Stimulated activated CD4-positive, alpha-beta T cell treated with anti-CD3 and anti-CD28 coated beads, Interleukin-2, amount 100 ng/mL, for 4 hours (primary cell): ENCODE data around the gene FAM3D.
"Not testable (repeated sequence)": the region's sequence is repeated elsewhere in the genome, so short reads cannot be mapped to it uniquely, and the experiment has no call there.

Source experiments
- DNase-seq: peaks from one replicate; pipeline ENCODE4 v3.0.0-alpha.2; 2020; ENCODE audit warnings: low read depth

The FAM3D gene

GRCh38 chr3:58683001-58683458 lies 16.5 kb upstream of the FAM3D start:
- no peak for DNase-seq

DNA sequence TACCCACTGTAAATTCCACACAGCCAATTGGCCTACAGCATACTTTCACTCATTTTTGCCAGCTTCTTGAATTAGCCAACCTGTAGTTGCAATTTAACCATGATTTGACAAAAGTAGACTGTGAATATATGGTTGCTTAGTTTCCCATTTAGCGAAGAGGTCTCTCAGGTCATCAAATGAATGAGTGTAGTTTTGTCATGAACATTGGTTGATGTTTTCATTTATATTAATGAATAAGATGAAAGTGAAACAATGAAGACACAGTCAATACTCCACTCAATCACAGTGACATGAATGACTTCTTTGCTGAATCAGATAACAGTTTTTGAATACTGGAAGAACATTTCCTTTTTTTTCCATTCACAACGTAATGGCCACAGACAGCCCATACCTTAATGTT lies 15.3 kb upstream of the FAM3D start:
- DNase-seq: no peak

- DNase-seq: no peak
Observed at GRCh38 chr3:58680879-58681525, 14.4 kb upstream of the FAM3D start.

GRCh38 chr3:58679974-58680666 lies 13.5 kb upstream of the FAM3D start:
- DNase-seq: no peak

- DNase-seq: no peak
Observed at GRCh38 chr3:58679446-58679845, 12.9 kb upstream of the FAM3D start.

DNA sequence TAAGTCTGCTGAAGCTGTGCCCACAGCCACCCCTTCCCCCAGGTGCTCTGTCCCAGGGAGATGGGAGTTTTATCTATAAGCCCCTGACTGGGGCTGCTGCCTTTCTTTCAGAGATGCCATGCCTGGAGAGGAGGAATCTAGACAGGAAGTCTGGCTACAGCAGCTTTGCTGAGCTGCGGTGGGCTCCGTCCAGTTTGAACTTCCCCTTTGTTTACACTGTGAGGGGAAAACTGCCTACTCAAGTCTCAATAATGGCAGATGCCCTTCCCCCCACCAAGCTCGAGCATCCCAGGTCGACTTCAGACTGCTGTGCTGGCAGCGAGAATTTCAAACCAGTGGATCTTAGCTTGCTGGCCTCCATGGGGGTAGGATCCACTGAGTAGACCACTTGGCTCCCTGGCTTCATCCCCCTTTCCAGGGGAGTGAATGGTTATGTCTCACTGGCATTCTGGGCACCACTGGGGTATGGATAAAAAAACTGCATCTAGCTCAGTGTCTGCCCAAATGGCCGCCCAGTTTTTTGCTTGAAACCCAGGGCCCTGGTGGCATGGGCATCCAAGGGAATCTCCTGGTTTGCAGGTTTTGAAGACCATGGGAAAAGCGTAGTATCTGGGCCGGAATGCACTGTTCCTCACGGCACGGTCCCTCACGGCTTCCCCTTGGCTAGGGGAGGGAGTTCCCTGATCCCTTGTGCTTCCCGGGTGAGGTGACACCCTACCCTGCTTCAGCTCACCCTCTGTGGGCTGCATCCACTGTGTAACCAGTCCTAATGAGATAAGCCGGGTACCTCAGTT lies 11.8 kb upstream of the FAM3D start:
- not testable (repeated sequence) for DNase-seq

GRCh38 chr3:58672880-58673279 lies 6.3 kb upstream of the FAM3D start:
- no peak for DNase-seq

- DNase-seq: no peak
Observed at GRCh38 chr3:58672451-58672850, 5.9 kb upstream of the FAM3D start.

- DNase-seq: no peak
Observed at GRCh38 chr3:58670506-58671135, 4.0 kb upstream of the FAM3D start.

- DNase-seq: no peak
Observed at GRCh38 chr3:58668247-58668646, 1.7 kb upstream of the FAM3D start.

DNA sequence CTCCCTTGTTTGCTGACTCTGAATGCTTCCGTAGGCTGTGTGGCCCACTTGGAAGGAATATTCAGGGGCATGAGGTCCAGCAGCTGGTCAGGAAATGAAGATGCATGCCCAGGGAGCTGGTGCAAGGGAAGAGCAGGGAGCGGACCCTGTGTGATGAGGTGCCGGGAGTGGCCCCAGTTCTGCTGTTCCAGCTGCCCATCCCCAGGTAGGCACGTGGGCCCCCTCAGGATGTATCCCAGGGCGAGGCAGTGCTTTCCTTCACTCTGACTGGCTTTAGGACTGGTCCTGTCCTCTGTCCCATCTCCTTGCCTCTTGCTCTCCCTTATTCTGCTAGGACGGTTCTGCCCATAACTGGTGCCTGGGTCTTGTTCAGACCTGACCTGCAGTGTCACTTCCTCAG lies 1.1 kb upstream of the FAM3D start:
- no peak for DNase-seq

- DNase-seq: no peak
Observed at GRCh38 chr3:58667229-58667628, 655 bp upstream of the FAM3D start.

DNA sequence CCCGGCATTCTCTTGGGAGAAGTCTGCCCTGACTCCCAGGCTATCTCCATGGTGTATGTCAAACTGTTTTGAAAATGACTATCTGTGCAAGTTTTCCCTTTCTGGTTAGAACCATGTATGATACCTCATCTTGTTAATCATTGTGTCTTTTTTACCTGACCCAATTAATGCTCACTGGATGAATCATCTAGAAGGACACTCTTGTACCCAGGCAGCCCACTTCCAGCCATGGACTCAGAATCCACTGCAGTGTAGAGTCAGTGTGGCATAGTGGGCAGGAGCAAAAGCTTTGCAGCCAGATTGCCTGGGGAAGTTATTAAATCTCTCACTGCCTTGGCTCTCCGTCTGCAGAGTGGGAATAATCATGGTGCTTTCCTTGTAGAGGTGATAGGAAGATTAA lies 1.2 kb downstream of the FAM3D start:
- no peak for DNase-seq

DNA sequence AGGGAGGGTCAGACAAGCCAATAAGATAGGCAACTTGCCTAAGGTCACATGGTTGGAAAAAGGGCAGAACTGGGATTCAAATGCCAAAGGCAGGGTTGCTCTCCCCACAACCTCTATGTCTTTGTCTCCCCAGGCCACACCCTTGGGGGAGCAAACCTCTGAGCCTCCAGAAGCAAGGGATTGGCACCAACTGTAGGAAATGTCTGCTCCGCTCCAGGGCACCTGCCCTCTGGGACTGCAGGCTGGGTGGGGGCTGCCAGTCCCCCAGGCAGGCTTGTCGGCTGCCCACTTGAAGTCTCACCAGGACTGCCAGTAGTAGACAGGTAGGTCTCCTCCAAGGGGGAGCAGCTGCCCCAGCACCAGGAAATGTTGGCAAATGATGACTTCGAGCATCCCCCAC lies 2.0 kb downstream of the FAM3D start:
- no peak for DNase-seq

DNA sequence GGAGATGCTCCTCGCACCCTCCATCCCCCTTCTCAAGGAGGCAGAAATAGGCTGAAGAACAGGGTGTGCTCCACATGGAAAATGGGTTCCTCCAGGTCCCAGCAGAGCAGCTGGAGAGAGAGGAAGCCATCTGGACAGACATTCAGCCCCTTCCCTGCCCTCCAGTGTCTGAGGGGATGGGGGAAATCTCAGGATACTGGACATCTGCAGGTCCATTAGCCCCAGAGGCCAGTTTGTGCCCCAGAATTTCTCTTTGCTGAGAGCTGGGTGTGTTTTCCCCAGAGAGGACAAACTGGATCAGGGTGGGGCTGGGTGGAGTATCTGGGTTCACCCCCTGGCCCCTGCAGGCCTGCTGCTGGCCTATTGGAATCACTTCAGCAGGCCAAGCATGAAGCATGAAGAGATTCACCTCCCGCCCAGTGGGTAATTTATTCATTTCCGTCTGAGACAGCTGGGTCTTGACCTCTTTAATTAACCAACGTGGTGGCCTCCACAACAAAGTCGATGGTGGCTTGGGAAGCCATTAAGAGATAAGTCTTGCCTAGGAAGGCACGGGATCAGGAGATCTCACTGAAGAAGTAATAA lies 4.6 kb downstream of the FAM3D start:
- DNase-seq: no peak

DNA sequence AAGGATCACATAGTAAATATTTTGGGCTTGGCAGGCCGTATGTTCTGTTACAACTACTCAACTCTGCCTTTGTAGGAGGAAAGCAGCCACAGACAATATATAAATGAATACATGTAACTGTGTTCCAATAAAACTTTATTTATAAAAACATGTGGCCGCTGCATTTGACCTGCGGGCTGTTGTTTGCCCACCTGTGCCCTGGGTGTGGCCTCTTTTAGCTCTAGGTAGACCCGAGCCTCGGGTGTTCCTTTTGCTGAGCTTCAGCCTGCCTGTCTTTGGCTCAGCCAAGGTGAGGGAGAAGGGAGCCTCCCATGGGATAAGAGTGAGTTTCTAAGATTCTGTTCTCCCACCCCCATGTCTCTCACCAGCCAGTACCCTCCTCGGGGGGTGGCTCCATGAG lies 5.6 kb downstream of the FAM3D start:
- no peak for DNase-seq

GRCh38 chr3:58659051-58659675 lies 7.4 kb downstream of the FAM3D start:
- no peak for DNase-seq

GRCh38 chr3:58658508-58658907 lies 8.1 kb downstream of the FAM3D start:
- no peak for DNase-seq

- no peak for DNase-seq
Observed at GRCh38 chr3:58657571-58658141, 8.9 kb downstream of the FAM3D start.

DNA sequence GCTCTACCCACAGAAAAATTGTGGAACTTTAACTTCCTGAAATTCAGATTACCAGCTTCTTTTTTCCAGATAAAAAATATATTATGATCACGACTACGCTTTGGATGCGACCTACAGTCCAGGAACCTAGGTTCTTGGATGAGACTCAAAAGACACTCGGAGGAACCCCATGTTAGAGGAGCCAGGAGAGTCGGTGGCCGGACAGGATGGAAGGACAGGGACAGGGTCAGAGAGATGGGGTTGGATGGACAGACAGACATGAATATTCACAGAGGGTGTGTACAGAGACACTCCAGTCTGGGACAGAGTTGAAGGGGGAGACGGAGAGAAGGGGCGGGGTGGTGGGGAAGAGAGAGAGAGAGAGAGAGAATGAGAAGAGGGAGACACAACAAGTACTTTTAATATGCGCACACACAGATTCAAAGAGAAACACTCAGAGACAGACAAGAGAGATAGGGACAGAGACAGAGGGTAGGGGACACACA lies 9.5 kb downstream of the FAM3D start:
- no peak for DNase-seq

DNA sequence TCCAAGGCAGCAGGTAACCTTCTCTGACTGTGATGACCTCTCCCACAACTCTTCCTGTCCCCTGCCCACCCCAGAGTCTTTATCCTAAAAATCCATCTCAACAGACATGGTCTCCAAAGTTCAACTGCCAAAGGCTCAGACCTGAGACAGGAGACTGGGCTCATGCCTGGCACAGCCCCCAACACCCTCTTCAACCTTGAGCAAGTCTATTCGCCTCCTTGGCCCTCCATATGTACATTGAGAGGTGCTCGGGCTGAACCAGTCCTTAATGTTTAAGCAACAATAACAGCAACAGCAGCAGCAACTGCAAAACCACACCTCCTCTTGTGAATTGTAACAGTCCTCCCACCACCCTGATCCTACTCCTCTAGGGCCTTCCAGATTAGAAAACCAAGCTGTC lies 9.9 kb downstream of the FAM3D start:
- DNase-seq: no peak
